Endothelial cell of umbilical vein (primary cell): ENCODE measurements around the gene ADGRL3. TPM values are rescaled to one million over a fixed set of nuclear protein-coding genes. Genes with fewer than 3 reads are reported as not detected.

Experiments used
- BruUV-seq: library from RNA; stranded (reverse); fragments of 400-500 nt; replicated peaks from 2 replicates; lab custom pipeline; 2021; lab: Mats Ljungman, UMichigan
- CTCF ChIA-PET: fragments of 300-600, 350-600 bp; sonication (Branson Sonifier 250); formaldehyde crosslinking; loops from one replicate; lab custom pipeline; 2021; ENCODE audit warnings: antibody characterized with exemption, inconsistent platforms; lab: Charles Lee
- POLR2A ChIA-PET: fragments of 300-600, 350-600 bp; sonication (Branson Sonifier 250); formaldehyde crosslinking; loops from one replicate; lab custom pipeline; 2021; ENCODE audit warnings: antibody characterized with exemption, inconsistent platforms; lab: Charles Lee
- DNase-seq: peaks from one replicate; pipeline ENCODE4 v3.0.0-alpha.2; 2011; ENCODE audit warnings: low read depth, low spot score
- FAIRE-seq: peaks from 2 replicates; lab custom pipeline; 2011; peaks lifted over from hg19 to GRCh38; lab: Jason Lieb, UNC
- H2AFZ ChIP-seq: 2 replicates; pipeline ENCODE4 v1.6.0; 2012; ENCODE audit warnings: low read depth, low read length, control low read depth, inconsistent platforms
- H3K27ac ChIP-seq: 2 replicates; pipeline ENCODE4 v1.5.1; 2011; ENCODE audit warnings: low read depth, mild to moderate bottlenecking, control low read depth, low read length, moderate library complexity; ENCODE audit not compliant: insufficient read depth
- H3K27me3 ChIP-seq, 2 experiments: 2 replicates each; pipeline versions ENCODE4 v1.6.0 to v1.6.1; 2011; ENCODE audit warnings: low read length in 2 of 2, mixed read lengths in 1 of 2; ENCODE audit not compliant: control insufficient read depth in 2 of 2, insufficient read depth in 2 of 2
- H3K36me3 ChIP-seq, 2 experiments: 2 replicates in 1 of 2; 3 replicates in 1 of 2; pipeline ENCODE4 v1.5.1; 2011; ENCODE audit warnings: low read length in 2 of 2, mild to moderate bottlenecking in 1 of 2, moderate library complexity in 1 of 2; ENCODE audit not compliant: control insufficient read depth in 2 of 2, insufficient read depth in 2 of 2; ENCODE audit errors: extremely low read depth in 1 of 2
- H3K4me1 ChIP-seq: 3 replicates; pipeline ENCODE4 v1.5.1; 2011; ENCODE audit warnings: mild to moderate bottlenecking, low read length; ENCODE audit not compliant: control insufficient read depth, insufficient read depth; ENCODE audit errors: extremely low read depth
- H3K4me2 ChIP-seq: 2 replicates; pipeline ENCODE4 v1.6.1; 2011; ENCODE audit warnings: low read length, control low read depth, mixed read lengths; ENCODE audit not compliant: insufficient read depth
- H3K4me3 ChIP-seq, 3 experiments: fragments of 200-600 bp in 1 of 3; sonication (generic), shearing (Covaris generic) in 1 of 3; replicated peaks in 1 of 3; 2 replicates each; pipeline ENCODE4 v1.5.1; 2011 to 2016; ENCODE audit warnings: control low read depth in 3 of 3, low read length in 3 of 3, mild to moderate bottlenecking in 2 of 3, inconsistent platforms in 1 of 3, low read depth in 1 of 3, moderate library complexity in 1 of 3; ENCODE audit not compliant: insufficient read depth in 1 of 3
- H3K79me2 ChIP-seq: 2 replicates; pipeline ENCODE4 v1.6.0; 2012; ENCODE audit warnings: low read length, inconsistent platforms; ENCODE audit not compliant: control insufficient read depth, insufficient read depth
- H3K9ac ChIP-seq: replicated peaks from 2 replicates; pipeline ENCODE3; 2011; ENCODE audit warnings: low read length, control low read depth; ENCODE audit not compliant: insufficient read depth; ENCODE audit errors: extremely low read depth
- H3K9me1 ChIP-seq: replicated peaks from 3 replicates; pipeline ENCODE4 v1.6.0; 2011; ENCODE audit warnings: mild to moderate bottlenecking, low read length; ENCODE audit not compliant: control insufficient read depth, insufficient read depth; ENCODE audit errors: extremely low read depth
- H3K9me3 ChIP-seq: replicated peaks from 2 replicates; pipeline ENCODE4 v1.5.1; 2012; ENCODE audit warnings: low read length, inconsistent platforms; ENCODE audit not compliant: control insufficient read depth, insufficient read depth
- H4K20me1 ChIP-seq: replicated peaks from 2 replicates; pipeline ENCODE3; 2011; ENCODE audit warnings: mild to moderate bottlenecking, low read length; ENCODE audit not compliant: control insufficient read depth, insufficient read depth; ENCODE audit errors: extremely low read depth
- CTCF ChIP-seq, 2 donors: IDR thresholded peaks; 1 replicate in 1 of 2; 2 replicates in 1 of 2; pipeline ENCODE4 v1.5.1; 2011; ENCODE audit warnings: low read length in 2 of 2, mild to moderate bottlenecking in 2 of 2, moderate library complexity in 2 of 2, control low read depth in 1 of 2, inconsistent platforms in 1 of 2, low read depth in 1 of 2; ENCODE audit not compliant: insufficient read depth in 1 of 2; ENCODE audit errors: extremely low read depth in 1 of 2
- EZH2 ChIP-seq: IDR thresholded peaks from 2 replicates; pipeline ENCODE4 v1.6.1; 2012; ENCODE audit warnings: borderline replicate concordance, low read depth, mild to moderate bottlenecking, moderate library complexity, low read length, inconsistent platforms; ENCODE audit not compliant: severe bottlenecking
- FOS ChIP-seq: IDR thresholded peaks from 2 replicates; pipeline ENCODE4 v1.6.1; 2011; ENCODE audit warnings: mild to moderate bottlenecking, low read length, moderate library complexity, borderline replicate concordance; ENCODE audit not compliant: insufficient read depth
- GATA2 ChIP-seq: IDR thresholded peaks from 2 replicates; pipeline ENCODE4 v1.7.0; 2011; ENCODE audit warnings: low read depth, mild to moderate bottlenecking, moderate library complexity, mixed read lengths, low read length; ENCODE audit not compliant: insufficient read length, insufficient read depth
- JUN ChIP-seq: IDR thresholded peaks from 2 replicates; pipeline ENCODE4 v1.6.1; 2011; ENCODE audit warnings: borderline replicate concordance, low read depth; ENCODE audit not compliant: insufficient read length, insufficient read depth
- MAX ChIP-seq: IDR thresholded peaks from 2 replicates; pipeline ENCODE4 v1.6.1; 2011; ENCODE audit not compliant: insufficient read depth, insufficient read length
- MYC ChIP-seq: IDR thresholded peaks from one replicate; pipeline ENCODE4 v1.6.1; 2011; ENCODE audit warnings: mild to moderate bottlenecking, low read depth, low read length
- POLR2A ChIP-seq: IDR thresholded peaks from 2 replicates; pipeline ENCODE4 v1.6.1; 2012; ENCODE audit warnings: low read depth, mild to moderate bottlenecking, control low read depth, low read length
- POLR2AphosphoS5 ChIP-seq: IDR thresholded peaks from 2 replicates; pipeline ENCODE4 v1.6.1; 2012; ENCODE audit warnings: low read depth, mild to moderate bottlenecking, control low read depth, low read length, moderate library complexity; ENCODE audit not compliant: insufficient read depth
- dilution Hi-C: fragments of 300-500 bp; cut with MboI; formaldehyde crosslinking; loops from one replicate; pipeline ENCODE4 v1.15.0; 2019; ENCODE audit warnings: low sequenced_read_pairs; ENCODE audit not compliant: extremely low pct_ligation_motif_present
- intact Hi-C: fragments of 100-400 bp; cut with micrococcal nuclease; formaldehyde crosslinking; loops from one replicate; pipeline ENCODE4 v1.10.0; 2022
- polyA plus RNA-seq, 4 experiments: library from polyadenylated mRNA; depleted of rRNA in 3 of 4; stranded (reverse) in 3 of 4; unstranded in 1 of 4; fragments of >200 nt; gene quantifications; 2 replicates each; pipeline versions ENCODE4 v1.2.1 to v1.2.3, GENCODE V29; 2011 to 2012; ENCODE audit warnings: missing spikeins in 1 of 4
- total RNA-seq: library from RNA; stranded (reverse); gene quantifications from 2 replicates; pipeline ENCODE4 v1.2.3, GENCODE V29; 2021

Gene ADGRL3
- total and polyA plus RNA-seq, 2 donors (not counting 3 experiments of a cell fraction or from before 2014, with no cell fraction given), result not detected

- FAIRE-seq (no peak), DNase-seq (no peak)
- Histone ChIP-seq H3K27me3 (no peaks in the 10 kb centered on the region), H3K9me1 (no peaks in the 10 kb centered on the region), H3K4me3 (no peak overlapping the region), H3K79me2 (no peaks in the 10 kb centered on the region), H3K4me1 (no peaks in the 10 kb centered on the region), H4K20me1 (no peaks in the 10 kb centered on the region), H3K36me3 (no peaks in the 10 kb centered on the region), H2AFZ (no peak overlapping the region), H3K9me3 (no peaks in the 10 kb centered on the region), H3K9ac (no peak overlapping the region), H3K27ac (no peak overlapping the region), H3K4me2 (no peak overlapping the region)
- TF ChIP-seq POLR2A (no peak), GATA2 (no peak), FOS (no peak), CTCF (IDR thresholded peaks at IDR 0.05; ENCODE audit: extremely low read depth in 1 of 2, insufficient read depth in 1 of 2, low read depth in 1 of 2, low read length in 2 of 2) (no peak), POLR2AphosphoS5 (no peak), EZH2 (no peak), JUN (no peak), MYC (no peak), MAX (no peak)
- BruUV-seq, result no TSS peak
- intact Hi-C loops (no loop called here), dilution Hi-C loops (no loop called here)
- POLR2A ChIA-PET, result no interaction called here
- CTCF ChIA-PET, result no interaction called here
These were observed 24.4 kb downstream of the ADGRL3 start for GRCh38 chr4:61224573-61224972.
